Suprapubic skin (tissue), 3 donors: Measurements from ENCODE around the gene CDKN2D.

Experiments used
- POLR2A ChIP-seq, 2 donors: fragments of 450-650 bp; IDR thresholded peaks; one replicate each; pipeline ENCODE4 v1.6.1; 2017; ENCODE audit warnings: antibody characterized with exemption in 2 of 2, mild to moderate bottlenecking in 2 of 2, moderate library complexity in 2 of 2
- TF ChIP-seq, protein P1 (sequence below), 2 donors: fragments of 200-600 bp in 1 of 2; fragments of 450-650 bp in 1 of 2; sonication (generic) in 1 of 2; IDR thresholded peaks; one replicate each; pipeline ENCODE4 v1.5.1; 2016 to 2019; ENCODE audit warnings: antibody characterized with exemption in 2 of 2, mild to moderate bottlenecking in 1 of 2, moderate library complexity in 1 of 2

DNA sequence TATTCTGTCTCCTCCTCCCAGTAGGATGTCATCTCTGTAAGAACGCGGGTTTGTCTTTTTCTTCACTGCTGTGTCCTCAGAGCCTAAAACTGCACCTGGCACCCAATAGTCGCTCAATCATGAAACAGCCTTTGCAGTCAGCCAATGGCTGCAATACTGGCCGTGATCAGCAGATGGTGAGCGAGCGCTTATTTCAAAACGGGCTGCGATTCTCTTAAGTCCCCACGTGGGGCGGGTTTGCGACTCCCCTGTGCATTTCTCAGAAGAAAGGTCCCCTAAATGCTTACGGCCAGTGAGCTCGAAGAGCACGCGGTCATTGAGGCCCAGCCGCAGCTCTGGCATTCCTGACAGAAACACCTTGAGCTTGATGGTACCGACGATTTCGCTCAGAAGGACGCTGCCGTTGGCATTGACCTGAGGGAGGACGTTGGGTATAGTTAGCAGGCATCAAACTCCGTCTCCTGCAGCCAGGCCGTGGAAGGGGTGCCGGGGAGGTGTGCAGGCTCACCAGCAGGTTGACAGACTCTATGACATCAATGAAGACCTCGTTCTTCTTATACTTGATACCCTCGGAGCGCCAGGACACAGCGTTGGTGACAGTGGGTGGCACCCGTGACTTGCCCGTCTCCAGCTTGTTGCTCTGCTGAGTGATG lies 12.3 kb upstream of the CDKN2D start:
- TF ChIP-seq, protein P1, sequence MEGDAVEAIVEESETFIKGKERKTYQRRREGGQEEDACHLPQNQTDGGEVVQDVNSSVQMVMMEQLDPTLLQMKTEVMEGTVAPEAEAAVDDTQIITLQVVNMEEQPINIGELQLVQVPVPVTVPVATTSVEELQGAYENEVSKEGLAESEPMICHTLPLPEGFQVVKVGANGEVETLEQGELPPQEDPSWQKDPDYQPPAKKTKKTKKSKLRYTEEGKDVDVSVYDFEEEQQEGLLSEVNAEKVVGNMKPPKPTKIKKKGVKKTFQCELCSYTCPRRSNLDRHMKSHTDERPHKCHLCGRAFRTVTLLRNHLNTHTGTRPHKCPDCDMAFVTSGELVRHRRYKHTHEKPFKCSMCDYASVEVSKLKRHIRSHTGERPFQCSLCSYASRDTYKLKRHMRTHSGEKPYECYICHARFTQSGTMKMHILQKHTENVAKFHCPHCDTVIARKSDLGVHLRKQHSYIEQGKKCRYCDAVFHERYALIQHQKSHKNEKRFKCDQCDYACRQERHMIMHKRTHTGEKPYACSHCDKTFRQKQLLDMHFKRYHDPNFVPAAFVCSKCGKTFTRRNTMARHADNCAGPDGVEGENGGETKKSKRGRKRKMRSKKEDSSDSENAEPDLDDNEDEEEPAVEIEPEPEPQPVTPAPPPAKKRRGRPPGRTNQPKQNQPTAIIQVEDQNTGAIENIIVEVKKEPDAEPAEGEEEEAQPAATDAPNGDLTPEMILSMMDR (IDR thresholded peaks at IDR 0.05), result peak; percentile 96 to 100
- TF ChIP-seq POLR2A (IDR thresholded peaks at IDR 0.05), result no peak
